Heart right ventricle (tissue), 16 donors: Measurements from ENCODE around the gene SIGLEC5. TPM values are rescaled to one million over a fixed set of nuclear protein-coding genes. Genes with fewer than 3 reads are reported as not detected.

Experiments used
- ATAC-seq, 8 donors: fragments of 200-7000 bp; cut with Tn5 transposase; one replicate each; pipeline ENCODE4 v1.9.1; 2020; ENCODE audit warnings: mild to moderate bottlenecking in 8 of 8, moderate library complexity in 8 of 8, moderate number of reproducible peaks in 1 of 8
- DNase-seq, 2 donors: peaks; one replicate each; pipeline ENCODE4 v3.0.0-alpha.2; 2020
- H3K27ac ChIP-seq, 10 donors: fragments of 200-600 bp; sonication (generic) in 2 of 10; one replicate each; pipeline versions ENCODE4 v1.5.0 to v1.8.0; 2020 to 2022; ENCODE audit warnings: mild to moderate bottlenecking in 3 of 10
- H3K27me3 ChIP-seq, 7 donors: fragments of 200-600 bp; one replicate each; pipeline ENCODE4 v1.8.0; 2021 to 2022; ENCODE audit warnings: mild to moderate bottlenecking in 2 of 7
- H3K36me3 ChIP-seq, 9 donors: fragments of 200-600 bp; sonication (generic) in 1 of 9; one replicate each; pipeline versions ENCODE4 v1.5.0 to v1.8.0; 2020 to 2022; ENCODE audit warnings: mild to moderate bottlenecking in 2 of 9
- H3K4me1 ChIP-seq, 9 donors: fragments of 200-600 bp; sonication (generic) in 1 of 9; one replicate each; pipeline versions ENCODE4 v1.5.0 to v1.8.0; 2020 to 2022; ENCODE audit warnings: mild to moderate bottlenecking in 4 of 9
- H3K4me3 ChIP-seq, 10 donors: fragments of 200-600 bp; sonication (generic) in 2 of 10; one replicate each; pipeline versions ENCODE4 v1.5.0 to v1.8.0; 2020 to 2022; ENCODE audit warnings: mild to moderate bottlenecking in 7 of 10, moderate library complexity in 2 of 10
- H3K9me3 ChIP-seq, 11 donors: fragments of 200-600 bp in 10 of 11; sonication (generic) in 2 of 11; one replicate each; pipeline versions ENCODE4 v1.5.0 to v1.8.0; 2013 to 2022; ENCODE audit warnings: mild to moderate bottlenecking in 2 of 11, control low read depth in 1 of 11, moderate library complexity in 1 of 11
- WGBS, 2 donors: extraction: QIAGEN DNeasy Blood & Tissue Kit; methylation state at CpG; one replicate each; pipeline ENCODE4 v1.1.7; 2013; ENCODE audit warnings: inconsistent platforms in 1 of 2; 5-methylcytosine and 5-hydroxymethylcytosine counted together
- intact Hi-C, 10 donors: fragments of 100-400 bp; cut with DNase I; formaldehyde crosslinking; loops; one replicate each; pipeline versions ENCODE4 v1.11.1 to v1.14.2; 2022
- polyA plus RNA-seq, 2 donors: library from polyadenylated mRNA; stranded (reverse); fragments of 200-250 nt; gene quantifications; one replicate each; pipeline ENCODE4 v1.2.3, GENCODE V29; 2013
- total RNA-seq, 10 donors: library from RNA; stranded (reverse); fragmentation: NEBNext Ultra II Directional in 3 of 10; extraction: Animal tissue kit (Norgen Biotek cat#: 25700) in 3 of 10; gene quantifications; one replicate each; pipeline versions ENCODE4 v1.2.1 to v1.2.4, GENCODE V29; 2021 to 2023
- TF ChIP-seq, protein P1 (sequence below), 9 donors: fragments of 200-600 bp; sonication (generic) in 2 of 9; IDR thresholded peaks; one replicate each; pipeline versions ENCODE4 v1.5.0 to v1.8.0; 2021 to 2022; ENCODE audit warnings: antibody characterized with exemption in 9 of 9, mild to moderate bottlenecking in 5 of 9, moderate library complexity in 1 of 9
- donor health status: Arrhythmogenic right ventricular cardiomyopathy.
- donor health status: ischemic (EF 13 %, LVEDD 7.1; RV severe dilation, severe dysfunction).
- donor health status: healthy with polysubstance abuse.
- donor health status: DM: no; HTN: yes; CAD: no.
- donor health status: DM: no; HTN: no; CAD: no.
- donor health status: ischemic (EF 25% LVEDD 6.9; RV normal size, moderate dysfunction).
- donor health status: ischemic (EF 25% LVEDD 5.7; RV mildly dilated, moderate dysfunction).
- donor health status: healthy.
- donor health status: DM: yes; HTN: yes; CAD: no.
- donor health status: Ischemic cardiomyopathy.
- donor health status: ischemic (EF 35%, LVEDD 5.7; RV mildly dilated, moderate dysfunction).
- donor health status: nonischemic (EF 11% LVEDD 7.7; RV severe dilation, severe dysfunction).
- donor health status: DM: yes; HTN: yes; CAD: no.
- donor health status: PGD.
- donor health status: ischemic (EF 29% LVEDD 5.4; RV normal size, mild dysfunction).
- donor health status: nonischemic (EF 23%, LVEDD 6.1; RV moderate dilation, normal function).

Gene SIGLEC5
- total and polyA plus RNA-seq, 12 donors: 0.01 to 1.2 (median 0.34) TPM; not detected in 4

DNA sequence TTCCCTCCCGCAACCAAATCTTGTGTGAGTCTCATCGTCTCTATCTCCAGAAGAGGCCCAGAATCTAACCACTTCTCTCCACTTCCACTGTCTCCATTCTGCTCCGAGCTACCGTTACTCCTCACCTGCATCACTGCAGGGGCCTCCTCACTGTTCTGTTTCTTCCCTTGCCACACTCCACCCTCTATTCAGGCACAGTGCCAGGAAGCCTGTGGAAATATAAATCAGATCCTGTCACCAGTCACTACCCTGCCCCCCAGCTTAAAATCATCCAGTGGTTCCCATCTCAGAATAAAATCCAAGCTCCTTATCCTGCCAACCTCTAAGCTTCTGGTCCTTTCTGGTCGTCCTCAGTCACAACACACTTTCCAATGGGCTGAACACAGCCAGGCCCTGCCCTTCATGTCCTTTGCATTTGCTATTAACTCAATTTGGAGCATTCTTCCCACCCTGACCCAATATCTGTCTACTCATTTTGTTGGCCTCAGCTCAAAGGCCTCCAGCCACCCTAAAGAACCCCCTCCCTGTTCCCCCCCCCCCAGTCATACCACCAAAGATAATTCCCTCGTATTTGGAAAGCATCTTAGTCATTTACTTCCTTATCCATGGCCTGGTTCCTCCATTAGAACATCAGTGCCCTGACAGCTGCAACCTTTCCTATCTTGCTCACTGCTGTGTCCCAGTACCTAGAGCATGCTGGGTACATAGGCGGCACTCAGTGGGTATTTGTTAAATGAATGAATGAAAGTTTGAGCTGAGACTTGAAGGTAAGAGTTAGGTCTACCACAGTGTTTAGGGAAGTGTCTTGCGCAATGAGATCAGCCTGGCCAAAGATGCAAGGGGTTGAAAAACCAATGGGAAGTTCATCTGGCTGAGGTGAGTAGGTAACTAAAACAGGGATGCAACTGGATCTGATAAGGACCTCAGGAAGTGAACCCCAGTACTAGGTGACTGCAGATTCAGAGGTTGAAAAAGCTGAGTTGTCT, 34.7 kb downstream of the SIGLEC5 start:
- H3K4me1 ChIP-seq: peaks cover 0 to 17% (median 14%) of the 10 kb centered on the region in 9 donors
- TF ChIP-seq, protein P1, sequence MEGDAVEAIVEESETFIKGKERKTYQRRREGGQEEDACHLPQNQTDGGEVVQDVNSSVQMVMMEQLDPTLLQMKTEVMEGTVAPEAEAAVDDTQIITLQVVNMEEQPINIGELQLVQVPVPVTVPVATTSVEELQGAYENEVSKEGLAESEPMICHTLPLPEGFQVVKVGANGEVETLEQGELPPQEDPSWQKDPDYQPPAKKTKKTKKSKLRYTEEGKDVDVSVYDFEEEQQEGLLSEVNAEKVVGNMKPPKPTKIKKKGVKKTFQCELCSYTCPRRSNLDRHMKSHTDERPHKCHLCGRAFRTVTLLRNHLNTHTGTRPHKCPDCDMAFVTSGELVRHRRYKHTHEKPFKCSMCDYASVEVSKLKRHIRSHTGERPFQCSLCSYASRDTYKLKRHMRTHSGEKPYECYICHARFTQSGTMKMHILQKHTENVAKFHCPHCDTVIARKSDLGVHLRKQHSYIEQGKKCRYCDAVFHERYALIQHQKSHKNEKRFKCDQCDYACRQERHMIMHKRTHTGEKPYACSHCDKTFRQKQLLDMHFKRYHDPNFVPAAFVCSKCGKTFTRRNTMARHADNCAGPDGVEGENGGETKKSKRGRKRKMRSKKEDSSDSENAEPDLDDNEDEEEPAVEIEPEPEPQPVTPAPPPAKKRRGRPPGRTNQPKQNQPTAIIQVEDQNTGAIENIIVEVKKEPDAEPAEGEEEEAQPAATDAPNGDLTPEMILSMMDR (IDR thresholded peaks at IDR 0.05): no peak
- ATAC-seq: no peak
- H3K27ac ChIP-seq: no peak overlapping the region
- intact Hi-C loops: loop anchor here in 4 of 10 donors (5.0 to 10.0 kb wide), 2 partner anchors 488 to 491 kb away; partner anchors contain the start of gene CTU1 (in 4 of the 4)
- peaks cover 0 to 32% (median 25%) of the 10 kb centered on the region in 7 donors for H3K27me3 ChIP-seq
- DNase-seq: no peak
- WGBS, 2 donors: 71 to 88% methylated on average over 8 of the region's 8 CpGs
- H3K36me3 ChIP-seq: no peaks in the 10 kb centered on the region
- H3K4me3 ChIP-seq: peak overlapping the region in 5 of 10 donors; percentile 70 to 81 (median 76)
- no peaks in the 10 kb centered on the region for H3K9me3 ChIP-seq

DNA sequence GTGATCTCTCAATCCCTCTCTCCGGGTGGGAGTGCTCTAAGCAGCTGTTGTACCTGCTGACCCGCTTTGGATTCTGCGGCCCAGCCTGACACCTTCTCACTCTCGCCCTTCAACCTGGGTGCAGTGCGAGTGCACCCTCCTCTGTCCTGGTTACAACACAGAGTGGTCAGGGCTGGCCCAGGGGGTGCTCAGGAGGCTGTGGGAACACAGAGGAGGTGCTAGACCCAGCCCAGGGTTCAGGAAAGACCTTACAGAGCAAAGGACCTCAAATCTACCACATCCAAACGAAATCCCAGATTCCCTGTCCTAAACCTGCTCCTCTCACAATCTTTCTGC, 35.5 kb downstream of the SIGLEC5 start:
- Histone ChIP-seq H3K4me3 (peak overlapping the region; percentile 36 to 84 (median 71)), H3K4me1 (peaks cover 0 to 17% (median 14%) of the 10 kb centered on the region in 9 donors), H3K27ac (peak overlapping the region in 7 of 10 donors; percentile 7 to 81 (median 33)), H3K27me3 (peaks cover 0 to 25% (median 19%) of the 10 kb centered on the region in 7 donors), H3K36me3 (no peaks in the 10 kb centered on the region), H3K9me3 (no peaks in the 10 kb centered on the region)
- TF ChIP-seq, protein P1 (IDR thresholded peaks at IDR 0.05): no peak
- WGBS, 2 donors: 15 to 26% methylated on average over 6 of the region's 6 CpGs
- ATAC-seq: peak in 7 of 8 donors; percentile 7 to 36 (median 18)
- DNase-seq: no peak
- intact Hi-C loops: loop anchor here in 5 of 10 donors (1.0 to 10.0 kb wide), 3 partner anchors 23 to 490 kb away; partner anchors contain the start of genes CTU1 (in 4 of the 5) and ZNF175 (in 3 of the 5)

DNA sequence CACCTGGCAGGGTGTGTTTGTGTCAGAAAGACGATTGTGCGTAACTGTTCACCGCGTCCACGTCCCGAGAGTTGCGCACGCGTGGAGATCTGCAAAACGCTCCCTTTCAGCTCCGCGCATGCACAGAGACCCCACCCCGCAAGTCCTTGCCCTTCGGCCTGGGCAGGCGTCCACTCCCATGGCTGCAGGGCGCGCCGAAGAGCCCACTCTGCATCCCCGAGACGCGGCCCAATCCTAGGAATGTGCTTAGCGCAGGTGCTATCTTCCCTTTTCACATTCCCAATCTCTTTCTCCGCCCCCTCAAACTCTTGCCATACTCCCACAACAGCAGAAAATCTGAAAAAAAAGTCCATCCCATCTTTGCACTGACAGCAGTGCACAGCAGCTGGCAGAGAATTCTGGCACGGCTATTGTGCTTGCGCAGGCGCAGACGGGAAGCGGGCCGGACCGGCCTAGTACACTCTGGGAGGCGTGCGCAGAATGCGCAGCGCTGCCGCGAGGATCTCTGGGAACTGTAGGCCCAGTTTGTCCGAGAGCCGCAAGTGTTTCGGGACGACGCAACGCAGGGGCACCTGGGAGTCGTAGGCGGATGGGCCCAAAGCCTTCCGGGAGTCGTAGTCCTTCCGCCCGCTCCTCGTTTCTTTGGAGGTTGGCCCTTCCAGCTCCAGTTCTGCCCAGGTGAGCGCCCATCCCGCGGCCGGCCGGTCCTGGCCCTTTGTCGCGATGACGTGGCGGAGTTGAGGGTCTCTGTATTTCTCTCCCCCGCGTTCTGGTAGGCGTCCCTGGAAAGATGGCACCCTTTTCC, 36.0 kb downstream of the SIGLEC5 start:
- H3K4me1 ChIP-seq: peaks cover 0 to 17% (median 14%) of the 10 kb centered on the region in 9 donors
- peak overlapping the region; percentile 49 to 84 (median 71) for H3K4me3 ChIP-seq
- peaks cover 0 to 19% (median 13%) of the 10 kb centered on the region in 7 donors for H3K27me3 ChIP-seq
- peak; percentile 98 to 99 for DNase-seq
- TF ChIP-seq, protein P1 (IDR thresholded peaks at IDR 0.05): no peak
- no peaks in the 10 kb centered on the region for H3K36me3 ChIP-seq
- H3K9me3 ChIP-seq: no peaks in the 10 kb centered on the region
- intact Hi-C loops: loop anchor here in 4 of 10 donors (1.0 to 10.0 kb wide), 2 partner anchors 23 to 489 kb away; partner anchors contain the start of genes CTU1 (in 3 of the 4) and ZNF175 (in 3 of the 4)
- WGBS, 2 donors: 0 to 1% methylated on average over 61 of the region's 61 CpGs
- ATAC-seq: peak; percentile 99 to 100 (median 100)
- peak overlapping the region in 9 of 10 donors; percentile 7 to 81 (median 43) for H3K27ac ChIP-seq
